T-helper 9 cell (primary cell): Measurements from ENCODE around the gene PAFAH1B1.
"Not testable (repeated sequence)": the region's sequence is repeated elsewhere in the genome, so short reads cannot be mapped to it uniquely, and the experiment has no call there.

Experiments
- DNase-seq: peaks from one replicate; pipeline ENCODE4 v3.0.0-alpha.2; 2020

The PAFAH1B1 gene

DNA sequence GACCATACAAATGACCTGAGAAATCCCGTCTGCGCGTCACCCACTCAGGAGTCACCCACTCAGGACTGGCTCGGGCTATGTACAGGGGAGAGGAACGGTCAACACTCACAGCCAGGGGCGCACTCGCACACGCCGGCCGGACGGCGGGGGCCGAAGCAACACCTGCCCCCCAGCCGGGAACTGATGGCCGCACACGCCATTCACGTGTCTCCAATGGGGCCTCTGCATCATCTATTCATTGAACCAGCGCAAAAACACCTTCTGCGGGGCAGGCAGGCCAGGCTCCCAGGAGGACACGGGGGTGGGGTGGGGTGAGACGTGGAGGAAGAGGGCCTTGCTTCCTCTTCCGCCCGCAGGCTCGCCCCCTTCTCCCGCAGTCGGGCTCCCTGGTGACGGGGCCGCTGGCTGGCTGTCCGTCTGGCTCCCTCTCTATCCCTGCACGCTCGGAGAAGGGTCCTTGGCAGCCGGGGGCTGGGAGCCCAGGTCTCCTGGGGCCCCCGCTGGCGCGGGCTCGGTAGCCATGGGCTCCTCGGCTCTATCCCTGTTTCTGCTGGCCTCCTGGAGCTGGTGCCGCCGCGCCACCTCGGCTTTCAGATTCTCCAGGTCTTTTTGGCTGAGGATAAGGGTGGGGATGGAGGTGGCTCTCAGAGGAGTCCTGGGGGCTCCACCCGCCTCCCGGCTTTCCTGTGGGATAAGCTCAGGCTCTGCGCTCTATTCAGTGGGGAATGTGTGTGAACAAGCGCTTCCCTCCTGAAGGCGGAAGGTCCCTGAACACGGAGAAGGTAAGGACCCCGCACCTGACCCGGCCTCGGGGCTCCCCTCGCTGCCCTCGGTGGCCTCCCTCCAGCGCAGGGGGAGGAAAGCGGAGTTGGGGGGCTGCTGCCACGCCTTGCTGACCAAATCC is 97.0 kb downstream of the PAFAH1B1 start:
- no peak for DNase-seq

GRCh38 chr17:2691069-2691871 is 97.8 kb downstream of the PAFAH1B1 start:
- no peak for DNase-seq

DNA sequence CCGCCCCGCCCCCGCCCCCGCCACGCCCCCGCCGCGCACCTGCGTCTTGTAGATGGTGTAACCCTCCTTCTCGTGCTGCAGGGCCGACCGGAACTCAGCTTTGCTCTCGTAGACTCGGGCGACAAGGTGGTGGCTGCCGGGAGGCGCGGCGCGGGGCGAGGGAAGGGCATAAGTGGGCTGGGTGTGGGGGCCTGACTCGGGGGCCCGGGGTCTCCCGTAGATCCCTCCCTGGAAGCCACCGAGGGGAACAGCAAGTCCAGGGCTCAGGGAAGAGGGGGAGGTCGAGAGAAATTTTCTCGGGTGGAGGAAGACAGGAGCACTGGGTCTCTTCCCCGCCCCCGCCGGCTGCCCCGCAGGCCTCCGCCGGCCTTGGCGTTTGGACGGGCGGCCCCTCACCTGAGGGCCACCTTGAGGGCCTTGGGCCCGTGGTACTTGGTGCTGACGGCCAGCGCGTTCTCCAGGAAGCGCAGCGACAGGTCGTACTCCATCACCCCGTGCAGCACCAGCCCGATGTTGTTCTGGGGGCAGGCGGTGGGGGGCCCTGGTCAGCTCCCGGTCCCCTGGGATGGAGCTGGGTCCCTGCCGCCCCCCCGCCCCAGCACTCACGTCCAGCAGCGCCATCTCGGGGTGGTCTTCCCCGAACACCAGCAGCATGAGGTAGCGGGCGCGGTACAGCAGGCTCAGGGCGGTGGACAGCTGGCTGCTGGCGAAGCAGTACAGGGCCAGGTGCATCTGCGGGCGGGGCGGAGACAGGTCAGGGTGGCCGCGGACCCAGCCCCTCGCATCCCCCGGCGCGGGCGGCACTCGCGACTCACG is 98.7 kb downstream of the PAFAH1B1 start:
- DNase-seq, result no peak

- DNase-seq, result no peak
These were observed 99.3 kb downstream of the PAFAH1B1 start for GRCh38 chr17:2692781-2693135.

DNA sequence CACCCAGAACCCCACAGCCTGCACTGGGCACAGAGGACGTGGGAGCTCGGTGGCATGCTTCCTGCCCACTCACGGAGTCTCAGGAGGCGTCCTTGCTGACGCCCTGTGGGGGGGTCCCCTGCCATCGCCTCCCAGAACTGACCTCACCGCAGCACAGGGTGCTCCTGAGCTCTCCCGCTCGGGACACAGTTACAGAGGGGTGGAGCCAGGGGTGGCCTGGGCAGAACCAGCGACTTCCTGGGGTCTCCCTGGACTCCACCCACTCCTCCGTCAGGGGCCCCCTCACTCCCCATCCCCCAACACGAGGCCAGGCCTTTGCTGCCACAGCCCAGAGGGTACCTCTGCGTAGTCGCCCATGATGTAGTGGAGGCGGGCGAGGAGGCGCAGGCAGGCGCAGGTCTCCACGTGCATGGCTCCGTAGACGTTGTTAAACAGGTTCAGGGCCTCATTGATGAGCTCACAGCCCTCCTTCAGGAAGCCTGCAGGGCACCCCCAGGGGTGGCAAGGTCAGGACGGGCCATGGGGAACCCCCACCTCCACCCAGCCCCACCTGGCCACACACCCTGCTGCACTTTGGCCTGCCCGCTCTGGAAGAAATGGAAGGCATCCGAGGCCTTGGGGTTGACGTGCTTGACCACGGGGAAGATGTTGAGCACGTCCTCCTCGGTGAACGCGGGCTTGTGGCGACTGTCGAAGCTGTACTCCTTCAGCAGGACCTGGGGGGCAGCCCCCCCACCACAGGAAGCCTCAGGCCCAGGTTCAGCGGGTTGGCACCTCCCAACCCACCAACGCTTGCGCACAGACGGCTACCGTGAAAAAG is 100.3 kb downstream of the PAFAH1B1 start:
- DNase-seq, result no peak

GRCh38 chr17:2694381-2695242 is 101.2 kb downstream of the PAFAH1B1 start:
- no peak for DNase-seq

DNA sequence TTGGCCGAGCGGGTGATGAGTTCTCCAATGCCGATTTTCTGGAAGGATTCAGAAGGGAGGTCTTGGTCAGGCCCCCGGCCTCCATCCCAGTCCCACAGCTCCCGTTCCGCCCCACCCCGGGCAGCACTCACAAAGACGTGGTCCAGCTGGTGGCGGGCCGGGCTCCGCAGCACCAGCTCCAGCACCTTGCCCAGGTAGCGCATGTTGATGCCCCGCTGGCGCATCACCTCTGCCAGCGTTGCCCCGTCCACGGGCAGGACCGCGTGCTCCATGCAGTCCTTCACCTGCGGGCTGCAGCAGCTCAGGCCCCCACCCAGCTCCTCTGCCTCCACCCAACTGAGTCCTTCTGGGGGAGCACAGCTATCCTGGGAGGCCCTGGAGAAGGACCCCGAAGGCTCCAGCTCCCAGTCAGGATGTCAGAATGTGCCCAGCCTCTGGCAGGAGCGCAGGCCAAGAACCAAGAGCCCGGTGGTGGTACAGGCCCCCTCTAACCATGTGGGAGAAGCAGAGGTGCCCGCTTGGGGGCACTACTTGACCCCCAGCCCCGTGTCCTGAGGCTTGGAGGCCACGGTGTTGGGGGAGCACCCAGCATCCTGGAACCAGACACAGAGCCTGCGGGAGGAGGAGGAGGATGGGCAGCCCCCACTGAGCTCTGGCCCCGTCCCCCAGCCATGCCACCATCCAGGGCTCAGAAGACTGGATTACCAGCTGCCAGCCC is 101.9 kb downstream of the PAFAH1B1 start:
- DNase-seq, result no peak

- DNase-seq, result no peak
These were observed 102.7 kb downstream of the PAFAH1B1 start for GRCh38 chr17:2695961-2696760.

GRCh38 chr17:2697611-2698162 is 104.2 kb downstream of the PAFAH1B1 start:
- DNase-seq, result no peak

GRCh38 chr17:2699216-2699805 is 105.9 kb downstream of the PAFAH1B1 start:
- DNase-seq, result not testable (repeated sequence)

DNA sequence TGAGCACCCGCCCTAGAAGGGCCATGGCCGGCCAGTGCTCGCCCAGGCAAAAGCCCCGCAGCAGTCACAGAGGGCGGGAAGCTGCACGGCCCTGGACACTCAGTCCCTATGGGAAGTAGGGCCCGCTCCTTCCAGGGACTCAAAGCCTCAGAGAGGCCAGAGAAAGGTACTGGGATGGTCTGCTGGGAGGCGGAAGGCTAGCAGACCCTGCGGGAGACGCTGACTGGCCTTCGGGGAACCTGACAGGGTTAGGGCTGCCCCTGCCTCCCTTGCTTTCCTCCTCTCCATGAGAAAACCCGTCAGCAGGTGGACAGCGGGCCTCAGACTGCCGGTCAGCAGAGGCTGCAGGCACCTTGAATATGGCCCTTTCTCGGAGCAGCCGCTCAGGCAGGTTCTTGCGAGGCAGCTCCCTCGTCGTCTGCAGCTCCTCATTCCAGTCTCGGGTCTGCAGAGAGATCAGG is 106.6 kb downstream of the PAFAH1B1 start:
- DNase-seq, result no peak

- DNase-seq, result no peak
These were observed 107.2 kb downstream of the PAFAH1B1 start for GRCh38 chr17:2700491-2701141.

- no peak for DNase-seq
These were observed 107.9 kb downstream of the PAFAH1B1 start for GRCh38 chr17:2701161-2701995.

DNA sequence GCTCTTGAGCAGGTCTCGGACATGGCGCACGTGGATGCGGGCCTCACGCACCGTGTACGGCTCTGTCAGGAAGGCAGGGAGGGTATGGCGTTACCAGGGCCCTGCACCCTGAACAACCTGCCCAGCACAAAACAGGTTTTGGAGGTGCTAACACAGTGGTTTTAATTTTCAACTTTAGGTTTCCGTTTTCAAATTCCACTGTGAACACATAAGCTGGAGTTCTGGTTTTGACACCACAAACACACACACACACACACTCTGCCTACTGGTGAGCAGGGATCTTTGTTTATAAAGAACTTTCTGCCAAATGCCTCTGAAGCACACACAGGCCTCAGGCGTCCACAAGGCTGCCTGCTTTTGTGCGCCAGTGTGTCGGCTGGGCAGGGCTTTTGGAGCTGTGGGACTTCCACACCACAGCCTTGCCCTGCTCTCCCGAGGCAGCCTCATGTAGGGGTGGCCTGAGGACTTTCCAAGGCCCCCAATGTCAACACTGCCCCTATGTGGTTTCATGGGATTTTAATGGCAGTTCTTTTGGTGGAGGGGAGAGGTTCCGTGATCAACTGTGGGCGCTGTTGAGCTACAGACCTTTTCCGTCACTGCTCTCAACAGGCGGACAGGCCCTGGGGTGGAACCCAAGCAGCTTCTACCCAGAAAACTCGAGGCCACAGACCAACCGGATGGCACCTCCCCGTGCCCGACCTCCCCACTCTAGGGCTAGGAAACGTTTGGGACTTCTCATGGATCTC is 108.7 kb downstream of the PAFAH1B1 start:
- no peak for DNase-seq

GRCh38 chr17:2703181-2703580 is 109.7 kb downstream of the PAFAH1B1 start:
- DNase-seq, result no peak

GRCh38 chr17:2703606-2704005 is 110.2 kb downstream of the PAFAH1B1 start:
- DNase-seq, result no peak
